ENCODE results near the gene KCNH8. TPM values are rescaled to one million over a fixed set of nuclear protein-coding genes. Genes with fewer than 3 reads are reported as not detected.

The KCNH8 gene
- total RNA-seq, 2 donors from 2014 or later: 0.05 TPM; not detected in 1

GRCh38 chr3:19489936-19490335 is 341.6 kb downstream of the KCNH8 start:
- no peaks in the 10 kb centered on the region for H3K36me3 Mint-ChIP-seq (ENCODE audit: insufficient read depth in 2 of 2)
- H3K27ac Mint-ChIP-seq: no peak overlapping the region
- H3K4me3 Mint-ChIP-seq: no peak overlapping the region
- no peak for ATAC-seq (replicated peaks in 1 of 2)
- DNase-seq: no peak
- H3K27me3 Mint-ChIP-seq (ENCODE audit: low read depth): no peaks in the 10 kb centered on the region
- no peaks in the 10 kb centered on the region for H3K4me1 Mint-ChIP-seq (ENCODE audit: low read depth)
- peaks cover 0 to 2% of the 10 kb centered on the region in 2 donors for H3K9me3 Mint-ChIP-seq

GRCh38 chr3:19506171-19506570 is 357.9 kb downstream of the KCNH8 start:
- no peaks in the 10 kb centered on the region for H3K36me3 Mint-ChIP-seq (ENCODE audit: insufficient read depth in 2 of 2)
- no peaks in the 10 kb centered on the region for H3K4me1 Mint-ChIP-seq (ENCODE audit: low read depth)
- H3K27ac Mint-ChIP-seq: no peak overlapping the region
- no peak overlapping the region for H3K4me3 Mint-ChIP-seq
- no peaks in the 10 kb centered on the region for H3K27me3 Mint-ChIP-seq (ENCODE audit: low read depth)
- ATAC-seq (replicated peaks in 1 of 2) (no peak), DNase-seq (no peak)
- H3K9me3 Mint-ChIP-seq: no peaks in the 10 kb centered on the region

- Mint-ChIP-seq H3K4me1 (ENCODE audit: low read depth) (no peaks in the 10 kb centered on the region), H3K9me3 (peaks cover 2 to 4% of the 10 kb centered on the region in 2 donors), H3K36me3 (ENCODE audit: insufficient read depth in 2 of 2) (no peaks in the 10 kb centered on the region), H3K27ac (no peak overlapping the region), H3K27me3 (ENCODE audit: low read depth) (no peaks in the 10 kb centered on the region), H3K4me3 (no peak overlapping the region)
- DNase-seq (no peak), ATAC-seq (replicated peaks in 1 of 2) (no peak)
These were observed 374.0 kb downstream of the KCNH8 start for GRCh38 chr3:19522305-19522704.

GRCh38 chr3:19526071-19526470 is 377.8 kb downstream of the KCNH8 start:
- Mint-ChIP-seq H3K27me3 (ENCODE audit: low read depth) (no peaks in the 10 kb centered on the region), H3K27ac (no peak overlapping the region), H3K4me3 (no peak overlapping the region), H3K9me3 (peaks cover 2 to 4% of the 10 kb centered on the region in 2 donors), H3K36me3 (ENCODE audit: insufficient read depth in 2 of 2) (no peaks in the 10 kb centered on the region), H3K4me1 (ENCODE audit: low read depth) (no peaks in the 10 kb centered on the region)
- ATAC-seq (replicated peaks in 1 of 2): no peak
- no peak for DNase-seq

- no peak for ATAC-seq (replicated peaks in 1 of 2)
These were observed 379.4 kb downstream of the KCNH8 start for GRCh38 chr3:19527746-19528145.

GRCh38 chr3:19531426-19531825 is 383.1 kb downstream of the KCNH8 start:
- Mint-ChIP-seq H3K27ac (no peak overlapping the region), H3K36me3 (ENCODE audit: insufficient read depth in 2 of 2) (no peaks in the 10 kb centered on the region), H3K27me3 (ENCODE audit: low read depth) (no peaks in the 10 kb centered on the region), H3K9me3 (peaks cover 0 to 1% of the 10 kb centered on the region in 2 donors), H3K4me3 (no peak overlapping the region), H3K4me1 (ENCODE audit: low read depth) (no peaks in the 10 kb centered on the region)
- no peak for ATAC-seq (replicated peaks in 1 of 2)
- DNase-seq: no peak

More at GRCh38 chr3:19527746-19528145, 379.4 kb downstream of the KCNH8 start:
- no peak overlapping the region for H3K4me3 Mint-ChIP-seq
- no peak for DNase-seq
- no peak overlapping the region for H3K27ac Mint-ChIP-seq
- H3K27me3 Mint-ChIP-seq (ENCODE audit: low read depth): no peaks in the 10 kb centered on the region
- H3K36me3 Mint-ChIP-seq (ENCODE audit: insufficient read depth in 2 of 2): no peaks in the 10 kb centered on the region
- H3K9me3 Mint-ChIP-seq: peaks cover 2 to 4% of the 10 kb centered on the region in 2 donors
- H3K4me1 Mint-ChIP-seq (ENCODE audit: low read depth): no peaks in the 10 kb centered on the region

GRCh38 chr3:19539518-19540392 is 391.4 kb downstream of the KCNH8 start:
- no peaks in the 10 kb centered on the region for H3K4me1 Mint-ChIP-seq (ENCODE audit: low read depth)
- H3K27ac Mint-ChIP-seq: no peak overlapping the region
- H3K36me3 Mint-ChIP-seq (ENCODE audit: insufficient read depth in 2 of 2): no peaks in the 10 kb centered on the region
- H3K9me3 Mint-ChIP-seq: no peaks in the 10 kb centered on the region
- no peak for ATAC-seq (replicated peaks in 1 of 2)
- peaks cover 5% of the 10 kb centered on the region for H3K27me3 Mint-ChIP-seq (ENCODE audit: low read depth)
- no peak overlapping the region for H3K4me3 Mint-ChIP-seq
- DNase-seq: no peak

- H3K9me3 Mint-ChIP-seq: no peaks in the 10 kb centered on the region
These were observed 392.2 kb downstream of the KCNH8 start for GRCh38 chr3:19540464-19540863.

GRCh38 chr3:19541284-19541683 is 393.0 kb downstream of the KCNH8 start:
- Mint-ChIP-seq H3K27me3 (ENCODE audit: low read depth) (peaks cover 5% of the 10 kb centered on the region), H3K4me1 (ENCODE audit: low read depth) (no peaks in the 10 kb centered on the region), H3K4me3 (no peak overlapping the region), H3K36me3 (ENCODE audit: insufficient read depth in 2 of 2) (no peaks in the 10 kb centered on the region), H3K27ac (no peak overlapping the region), H3K9me3 (no peaks in the 10 kb centered on the region)
- no peak for ATAC-seq (replicated peaks in 1 of 2)
- no peak for DNase-seq

More at GRCh38 chr3:19540464-19540863, 392.2 kb downstream of the KCNH8 start:
- ATAC-seq (replicated peaks in 1 of 2): no peak
- no peak overlapping the region for H3K4me3 Mint-ChIP-seq
- no peak for DNase-seq
- H3K4me1 Mint-ChIP-seq (ENCODE audit: low read depth): no peaks in the 10 kb centered on the region
- peaks cover 5% of the 10 kb centered on the region for H3K27me3 Mint-ChIP-seq (ENCODE audit: low read depth)
- H3K27ac Mint-ChIP-seq: no peak overlapping the region
- H3K36me3 Mint-ChIP-seq (ENCODE audit: insufficient read depth in 2 of 2): no peaks in the 10 kb centered on the region

GRCh38 chr3:19543212-19543841 is 395.0 kb downstream of the KCNH8 start:
- H3K9me3 Mint-ChIP-seq: no peaks in the 10 kb centered on the region

GRCh38 chr3:19547665-19548464 is 399.6 kb downstream of the KCNH8 start:
- peaks cover under 1 to 3% of the 10 kb centered on the region in 2 donors for H3K9me3 Mint-ChIP-seq
- no peak overlapping the region for H3K27ac Mint-ChIP-seq
- no peaks in the 10 kb centered on the region for H3K27me3 Mint-ChIP-seq (ENCODE audit: low read depth)
- H3K4me3 Mint-ChIP-seq: no peak overlapping the region
- H3K4me1 Mint-ChIP-seq (ENCODE audit: low read depth): no peaks in the 10 kb centered on the region
- H3K36me3 Mint-ChIP-seq (ENCODE audit: insufficient read depth in 2 of 2): no peaks in the 10 kb centered on the region
- ATAC-seq (replicated peaks in 1 of 2) (no peak), DNase-seq (no peak)

More at GRCh38 chr3:19543212-19543841, 395.0 kb downstream of the KCNH8 start:
- no peak overlapping the region for H3K27ac Mint-ChIP-seq
- peaks cover 5% of the 10 kb centered on the region for H3K27me3 Mint-ChIP-seq (ENCODE audit: low read depth)
- no peaks in the 10 kb centered on the region for H3K4me1 Mint-ChIP-seq (ENCODE audit: low read depth)
- no peak for ATAC-seq (replicated peaks in 1 of 2)
- DNase-seq: no peak
- H3K4me3 Mint-ChIP-seq: no peak overlapping the region
- no peaks in the 10 kb centered on the region for H3K36me3 Mint-ChIP-seq (ENCODE audit: insufficient read depth in 2 of 2)

- Mint-ChIP-seq H3K36me3 (ENCODE audit: insufficient read depth in 2 of 2) (peaks cover 0 to 2% of the 10 kb centered on the region in 2 donors), H3K9me3 (peaks cover 0 to 3% of the 10 kb centered on the region in 2 donors), H3K27ac (no peak overlapping the region), H3K4me1 (ENCODE audit: low read depth) (no peaks in the 10 kb centered on the region), H3K27me3 (ENCODE audit: low read depth) (no peaks in the 10 kb centered on the region), H3K4me3 (no peak overlapping the region)
- DNase-seq (no peak), ATAC-seq (replicated peaks in 1 of 2) (no peak)
These were observed 411.6 kb downstream of the KCNH8 start for GRCh38 chr3:19559724-19560442.
